ENCODE results near the gene ZNF593. TPM values are rescaled to one million over a fixed set of nuclear protein-coding genes. Genes with fewer than 3 reads are reported as not detected.

The ZNF593 gene
- polyA plus RNA-seq, 1 of the 3 experiments (the other 2 are of a cell fraction), result 64.8 TPM

DNA sequence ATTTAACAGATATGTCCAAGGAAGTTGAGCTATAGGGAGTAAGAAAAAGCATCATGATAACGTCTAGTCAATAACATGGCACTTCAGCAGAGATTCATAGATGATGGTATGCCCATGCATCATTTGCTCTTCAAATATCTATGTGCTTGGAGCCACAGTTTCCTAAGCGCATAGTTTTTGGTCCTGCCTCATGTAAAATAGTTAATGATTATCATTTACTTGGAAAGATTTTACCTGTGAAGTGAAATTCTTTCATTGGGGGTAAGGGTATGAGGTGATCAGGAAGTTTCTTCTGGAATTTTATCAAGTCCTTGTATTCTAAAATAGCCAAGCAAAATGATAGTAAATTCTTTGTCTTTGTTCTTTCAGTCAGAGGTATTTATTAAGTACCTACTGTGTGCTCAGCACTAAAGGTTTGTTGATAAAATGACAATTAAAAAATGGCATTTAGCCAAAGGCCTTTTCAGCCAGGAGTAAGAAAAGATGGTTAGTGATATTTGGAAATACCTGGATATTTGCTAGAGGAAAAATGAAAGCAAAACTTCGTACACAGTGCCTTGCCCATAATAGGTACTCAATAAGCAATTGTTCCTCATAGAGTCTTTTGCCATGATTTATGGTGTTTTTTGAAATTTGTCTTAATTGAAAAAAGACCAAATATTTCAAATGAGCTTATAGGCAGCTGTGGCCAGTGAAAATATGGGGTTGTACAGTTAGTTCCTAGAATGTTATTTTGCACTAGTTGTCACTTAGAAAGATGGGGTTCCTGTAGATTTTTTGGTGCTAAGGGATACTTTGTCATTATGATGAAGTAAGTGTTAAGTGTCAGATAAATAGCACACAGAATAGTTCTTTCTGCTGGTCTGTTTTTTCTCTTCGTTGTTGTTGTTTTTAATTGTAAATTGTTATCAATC, 45.0 kb upstream of the ZNF593 start:
- no peak overlapping the region for H3K4me2 ChIP-seq
- H3K27ac ChIP-seq (ENCODE audit: low read depth in 2 of 2, low read length in 1 of 2), result peak overlapping the region in 1 of 2 experiments; percentile 56; a peak in 1 of 4 replicates
- no peaks in the 10 kb centered on the region; the same call in 1 of the 2 replicates for H4K20me1 ChIP-seq (ENCODE audit: insufficient read depth)
- H2AFZ ChIP-seq (ENCODE audit: low read depth), result no peak overlapping the region
- ChIA-PET POLR2A (no interaction called here), CTCF (interaction anchor here (0.8 to 11.3 kb wide), 6 partner anchors 14 to 45 kb away, joined by 3 to 91 read pairs (median 3); no protein-coding TSS in a partner anchor)
- no peaks in the 10 kb centered on the region for H3K9me3 ChIP-seq
- DNase-seq, result no peak
- peaks cover 11 to 19% of the 10 kb centered on the region in 2 experiments for H3K36me3 ChIP-seq (replicated peaks in 1 of 2; ENCODE audit: control insufficient read depth in 1 of 2, insufficient read depth in 2 of 2, low read length in 1 of 2)
- H3K27me3 ChIP-seq (ENCODE audit: insufficient read depth), result no peaks in the 10 kb centered on the region
- peaks cover 20% of the 10 kb centered on the region for H3F3A ChIP-seq (replicated peaks; ENCODE audit: insufficient read depth)
- H3K9ac ChIP-seq, result no peak overlapping the region
- 82% methylated on average over 4 of the region's 4 CpGs for WGBS (ENCODE audit: low lambda C conversion rate)
- no peak overlapping the region for H3K4me3 ChIP-seq (ENCODE audit: low read depth in 2 of 2, low read length in 1 of 2)
- peaks cover 8% of the 10 kb centered on the region; the same call in 1 of the 2 replicates for H3K79me2 ChIP-seq (ENCODE audit: insufficient read depth)
- H3K9me2 ChIP-seq, result no peaks in the 10 kb centered on the region
- H3K4me1 ChIP-seq (ENCODE audit: control insufficient read depth in 1 of 2, insufficient read depth in 2 of 2, low read depth in 1 of 2, low read length in 1 of 2), result peaks cover 7 to 8% of the 10 kb centered on the region in 2 experiments; a peak in 3 of 4 replicates
- TF ChIP-seq RFX5 (IDR thresholded peaks at IDR 0.05; ENCODE audit: low read length) (no peak), RAD21 (IDR thresholded peaks at IDR 0.05; ENCODE audit: low read length) (no peak), TCF12 (IDR thresholded peaks at IDR 0.05) (no peak), NRF1 (IDR thresholded peaks at IDR 0.05; ENCODE audit: low read depth, low read length) (no peak), TEAD4 (IDR thresholded peaks at IDR 0.05; ENCODE audit: borderline replicate concordance, insufficient read depth) (no peak), MXI1 (IDR thresholded peaks at IDR 0.05; ENCODE audit: low read depth, low read length) (no peak), FOXJ3 (CRISPR knock-in tag; IDR thresholded peaks at IDR 0.05) (no peak), GATA2 (CRISPR knock-in tag; IDR thresholded peaks at IDR 0.05) (no peak)
- TF ChIP-seq, protein P1, sequence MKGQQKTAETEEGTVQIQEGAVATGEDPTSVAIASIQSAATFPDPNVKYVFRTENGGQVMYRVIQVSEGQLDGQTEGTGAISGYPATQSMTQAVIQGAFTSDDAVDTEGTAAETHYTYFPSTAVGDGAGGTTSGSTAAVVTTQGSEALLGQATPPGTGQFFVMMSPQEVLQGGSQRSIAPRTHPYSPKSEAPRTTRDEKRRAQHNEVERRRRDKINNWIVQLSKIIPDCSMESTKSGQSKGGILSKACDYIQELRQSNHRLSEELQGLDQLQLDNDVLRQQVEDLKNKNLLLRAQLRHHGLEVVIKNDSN (IDR thresholded peaks at IDR 0.05; ENCODE audit: borderline replicate concordance, low read depth), result no peak
- TF ChIP-seq, protein P2, sequence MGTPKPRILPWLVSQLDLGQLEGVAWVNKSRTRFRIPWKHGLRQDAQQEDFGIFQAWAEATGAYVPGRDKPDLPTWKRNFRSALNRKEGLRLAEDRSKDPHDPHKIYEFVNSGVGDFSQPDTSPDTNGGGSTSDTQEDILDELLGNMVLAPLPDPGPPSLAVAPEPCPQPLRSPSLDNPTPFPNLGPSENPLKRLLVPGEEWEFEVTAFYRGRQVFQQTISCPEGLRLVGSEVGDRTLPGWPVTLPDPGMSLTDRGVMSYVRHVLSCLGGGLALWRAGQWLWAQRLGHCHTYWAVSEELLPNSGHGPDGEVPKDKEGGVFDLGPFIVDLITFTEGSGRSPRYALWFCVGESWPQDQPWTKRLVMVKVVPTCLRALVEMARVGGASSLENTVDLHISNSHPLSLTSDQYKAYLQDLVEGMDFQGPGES (IDR thresholded peaks at IDR 0.05; ENCODE audit: low read depth, low read length), result no peak
- TF ChIP-seq, protein P3, sequence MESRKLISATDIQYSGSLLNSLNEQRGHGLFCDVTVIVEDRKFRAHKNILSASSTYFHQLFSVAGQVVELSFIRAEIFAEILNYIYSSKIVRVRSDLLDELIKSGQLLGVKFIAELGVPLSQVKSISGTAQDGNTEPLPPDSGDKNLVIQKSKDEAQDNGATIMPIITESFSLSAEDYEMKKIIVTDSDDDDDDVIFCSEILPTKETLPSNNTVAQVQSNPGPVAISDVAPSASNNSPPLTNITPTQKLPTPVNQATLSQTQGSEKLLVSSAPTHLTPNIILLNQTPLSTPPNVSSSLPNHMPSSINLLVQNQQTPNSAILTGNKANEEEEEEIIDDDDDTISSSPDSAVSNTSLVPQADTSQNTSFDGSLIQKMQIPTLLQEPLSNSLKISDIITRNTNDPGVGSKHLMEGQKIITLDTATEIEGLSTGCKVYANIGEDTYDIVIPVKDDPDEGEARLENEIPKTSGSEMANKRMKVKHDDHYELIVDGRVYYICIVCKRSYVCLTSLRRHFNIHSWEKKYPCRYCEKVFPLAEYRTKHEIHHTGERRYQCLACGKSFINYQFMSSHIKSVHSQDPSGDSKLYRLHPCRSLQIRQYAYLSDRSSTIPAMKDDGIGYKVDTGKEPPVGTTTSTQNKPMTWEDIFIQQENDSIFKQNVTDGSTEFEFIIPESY (IDR thresholded peaks at IDR 0.05; ENCODE audit: borderline replicate concordance, low read depth), result no peak
- TF ChIP-seq, protein P4, sequence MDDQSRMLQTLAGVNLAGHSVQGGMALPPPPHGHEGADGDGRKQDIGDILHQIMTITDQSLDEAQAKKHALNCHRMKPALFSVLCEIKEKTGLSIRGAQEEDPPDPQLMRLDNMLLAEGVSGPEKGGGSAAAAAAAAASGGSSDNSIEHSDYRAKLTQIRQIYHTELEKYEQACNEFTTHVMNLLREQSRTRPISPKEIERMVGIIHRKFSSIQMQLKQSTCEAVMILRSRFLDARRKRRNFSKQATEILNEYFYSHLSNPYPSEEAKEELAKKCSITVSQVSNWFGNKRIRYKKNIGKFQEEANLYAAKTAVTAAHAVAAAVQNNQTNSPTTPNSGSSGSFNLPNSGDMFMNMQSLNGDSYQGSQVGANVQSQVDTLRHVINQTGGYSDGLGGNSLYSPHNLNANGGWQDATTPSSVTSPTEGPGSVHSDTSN (IDR thresholded peaks at IDR 0.05), result no peak
- TF ChIP-seq, protein P5, sequence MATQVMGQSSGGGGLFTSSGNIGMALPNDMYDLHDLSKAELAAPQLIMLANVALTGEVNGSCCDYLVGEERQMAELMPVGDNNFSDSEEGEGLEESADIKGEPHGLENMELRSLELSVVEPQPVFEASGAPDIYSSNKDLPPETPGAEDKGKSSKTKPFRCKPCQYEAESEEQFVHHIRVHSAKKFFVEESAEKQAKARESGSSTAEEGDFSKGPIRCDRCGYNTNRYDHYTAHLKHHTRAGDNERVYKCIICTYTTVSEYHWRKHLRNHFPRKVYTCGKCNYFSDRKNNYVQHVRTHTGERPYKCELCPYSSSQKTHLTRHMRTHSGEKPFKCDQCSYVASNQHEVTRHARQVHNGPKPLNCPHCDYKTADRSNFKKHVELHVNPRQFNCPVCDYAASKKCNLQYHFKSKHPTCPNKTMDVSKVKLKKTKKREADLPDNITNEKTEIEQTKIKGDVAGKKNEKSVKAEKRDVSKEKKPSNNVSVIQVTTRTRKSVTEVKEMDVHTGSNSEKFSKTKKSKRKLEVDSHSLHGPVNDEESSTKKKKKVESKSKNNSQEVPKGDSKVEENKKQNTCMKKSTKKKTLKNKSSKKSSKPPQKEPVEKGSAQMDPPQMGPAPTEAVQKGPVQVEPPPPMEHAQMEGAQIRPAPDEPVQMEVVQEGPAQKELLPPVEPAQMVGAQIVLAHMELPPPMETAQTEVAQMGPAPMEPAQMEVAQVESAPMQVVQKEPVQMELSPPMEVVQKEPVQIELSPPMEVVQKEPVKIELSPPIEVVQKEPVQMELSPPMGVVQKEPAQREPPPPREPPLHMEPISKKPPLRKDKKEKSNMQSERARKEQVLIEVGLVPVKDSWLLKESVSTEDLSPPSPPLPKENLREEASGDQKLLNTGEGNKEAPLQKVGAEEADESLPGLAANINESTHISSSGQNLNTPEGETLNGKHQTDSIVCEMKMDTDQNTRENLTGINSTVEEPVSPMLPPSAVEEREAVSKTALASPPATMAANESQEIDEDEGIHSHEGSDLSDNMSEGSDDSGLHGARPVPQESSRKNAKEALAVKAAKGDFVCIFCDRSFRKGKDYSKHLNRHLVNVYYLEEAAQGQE (IDR thresholded peaks at IDR 0.05; ENCODE audit: low read depth, low read length), result no peak

Data from SK-N-SH (cell line).